HG03469 (cell line): ENCODE measurements around the gene CENPS.
"Not testable (repeated sequence)": the region's sequence is repeated elsewhere in the genome, so short reads cannot be mapped to it uniquely, and the experiment has no call there.

Experiments used
- ATAC-seq: cut with Tn5 transposase; IDR thresholded peaks from one replicate; pipeline ENCODE4 v1.9.1; 2021; ENCODE audit warnings: mild to moderate bottlenecking, moderate library complexity, moderate number of reproducible peaks; ENCODE audit not compliant: unreplicated experiment

CENPS gene

GRCh38 chr1:10430216-10431069 is at the start of gene CENPS:
CENPS (plus strand) TSS chr1:10430433; CDS start chr1:10430518, 85 bp downstream.
- peak; percentile 46 for ATAC-seq

GRCh38 chr1:10380594-10381275 is 49.5 kb upstream of the CENPS start:
- no peak for ATAC-seq

- no peak for ATAC-seq
These were observed 46.6 kb upstream of the CENPS start for GRCh38 chr1:10383630-10384029.

GRCh38 chr1:10384219-10384618 is 46.0 kb upstream of the CENPS start:
- ATAC-seq, result no peak

- no peak for ATAC-seq
These were observed 43.2 kb upstream of the CENPS start for GRCh38 chr1:10386761-10387676.

GRCh38 chr1:10387677-10388386 is 42.4 kb upstream of the CENPS start:
- ATAC-seq, result no peak

- ATAC-seq, result no peak
These were observed 41.9 kb upstream of the CENPS start for GRCh38 chr1:10388387-10388715.

GRCh38 chr1:10389271-10389973 is 40.8 kb upstream of the CENPS start:
- no peak for ATAC-seq

- no peak for ATAC-seq
These were observed 33.4 kb upstream of the CENPS start for GRCh38 chr1:10396870-10397269.

- ATAC-seq, result no peak
These were observed 31.9 kb upstream of the CENPS start for GRCh38 chr1:10398278-10398733.

GRCh38 chr1:10398734-10399443 is 31.3 kb upstream of the CENPS start, which contains the start of gene PGD:
PGD (plus strand) TSS chr1:10399064; CDS start chr1:10399118, 54 bp downstream.
- ATAC-seq, result peak; percentile 86

GRCh38 chr1:10399444-10399941 is 30.7 kb upstream of the CENPS start:
- no peak for ATAC-seq

GRCh38 chr1:10400013-10400412 is 30.2 kb upstream of the CENPS start:
- no peak for ATAC-seq

- no peak for ATAC-seq
These were observed 29.0 kb upstream of the CENPS start for GRCh38 chr1:10401281-10401680.

GRCh38 chr1:10402729-10403274 is 27.4 kb upstream of the CENPS start:
- ATAC-seq, result no peak

- no peak for ATAC-seq
These were observed 23.0 kb upstream of the CENPS start for GRCh38 chr1:10407201-10407600.

GRCh38 chr1:10415211-10415930 is 14.9 kb upstream of the CENPS start:
- no peak for ATAC-seq

GRCh38 chr1:10415967-10416366 is 14.3 kb upstream of the CENPS start:
- not testable (repeated sequence) for ATAC-seq
